ENCODE measurements around the gene EMD. TPM values are rescaled to one million over a fixed set of nuclear protein-coding genes. Genes with fewer than 3 reads are reported as not detected.

Gene EMD
- total RNA-seq (2016; rRNA removed; fragmentation: Illumina TruSeq; extraction: Trizol) (10.4 and 14.5 TPM in 2 replicates), polyA plus RNA-seq (2011; rRNA removed) (14.9 and 19.1 TPM in 2 replicates), polyA minus RNA-seq (2011; rRNA and poly(A)+ RNA removed; ENCODE audit: low replicate concordance) (13.3 and 53.4 TPM in 2 replicates), Bru-seq, nascent RNA (percentile 60 among the genes with signal in this experiment), BruChase-seq, experiment 1, labeled RNA remaining after a 6-hour chase (percentile 89 among the genes with signal in this experiment), BruChase-seq, experiment 2, labeled RNA remaining after a 2-hour chase (percentile 76 among the genes with signal in this experiment)
- total RNA-seq (2016; cell fraction: cytosol; rRNA removed; fragmentation: Illumina TruSeq; extraction: Trizol; ENCODE audit: low read depth), result 23.2 and 32.8 TPM in 2 replicates
- 8.8 and 14.4 TPM in 2 replicates for total RNA-seq (2016; cell fraction: insoluble cytoplasmic fraction; rRNA removed; fragmentation: Illumina TruSeq; extraction: Trizol)
- 27.8 and 36.0 TPM in 2 replicates for total RNA-seq (2016; cell fraction: membrane; rRNA removed; fragmentation: Illumina TruSeq; extraction: Trizol)
- 9.2 and 9.7 TPM in 2 replicates for total RNA-seq (2016; cell fraction: nucleus; rRNA removed; fragmentation: Illumina TruSeq; extraction: Trizol)
- polyA plus RNA-seq (2011; cell fraction: cytosol; rRNA removed), result 16.0 and 18.2 TPM in 2 replicates
- polyA plus RNA-seq (2011; cell fraction: nucleus; rRNA removed), result 49.8 and 50.2 TPM in 2 replicates
- polyA plus RNA-seq (2012), result 17.5 and 18.8 TPM in 2 replicates
- 74.7 and 108 TPM in 2 replicates for polyA plus RNA-seq (2016; cell fraction: cytosol; fragmentation: Illumina TruSeq; extraction: Trizol; ENCODE audit: low read depth)
- polyA plus RNA-seq (2016; cell fraction: insoluble cytoplasmic fraction; fragmentation: Illumina TruSeq; extraction: Trizol; ENCODE audit: low read depth), result 25.4 and 35.1 TPM in 2 replicates
- 69.7 and 96.5 TPM in 2 replicates for polyA plus RNA-seq (2016; cell fraction: membrane; fragmentation: Illumina TruSeq; extraction: Trizol; ENCODE audit: low read depth)
- 38.7 and 39.0 TPM in 2 replicates for polyA plus RNA-seq (2016; cell fraction: nucleus; fragmentation: Illumina TruSeq; extraction: Trizol; ENCODE audit: insufficient read depth, low read depth)
- 9.3 and 9.9 TPM in 2 replicates for polyA minus RNA-seq (2011; cell fraction: cytosol; rRNA and poly(A)+ RNA removed)
- polyA minus RNA-seq (2011; cell fraction: nucleus; rRNA and poly(A)+ RNA removed), result 6.2 and 7.2 TPM in 2 replicates
- long read RNA-seq, experiment 1, transcript EMD-202 (6 exons, 1,379 nt), result major isoform, 16 of 18 reads
- long read RNA-seq, experiment 1, partial matches to known transcripts, result 1 of 18 reads
- long read RNA-seq, experiment 1, other reads (novel, unspliced or antisense), result 0 of 18 reads
- long read RNA-seq, experiment 2, transcript EMD-202 (6 exons, 1,379 nt), result major isoform, 94 of 114 reads
- long read RNA-seq, experiment 2, partial matches to known transcripts, result 1 of 114 reads
- long read RNA-seq, experiment 2, other reads (novel, unspliced or antisense), result 12 of 114 reads

DNA sequence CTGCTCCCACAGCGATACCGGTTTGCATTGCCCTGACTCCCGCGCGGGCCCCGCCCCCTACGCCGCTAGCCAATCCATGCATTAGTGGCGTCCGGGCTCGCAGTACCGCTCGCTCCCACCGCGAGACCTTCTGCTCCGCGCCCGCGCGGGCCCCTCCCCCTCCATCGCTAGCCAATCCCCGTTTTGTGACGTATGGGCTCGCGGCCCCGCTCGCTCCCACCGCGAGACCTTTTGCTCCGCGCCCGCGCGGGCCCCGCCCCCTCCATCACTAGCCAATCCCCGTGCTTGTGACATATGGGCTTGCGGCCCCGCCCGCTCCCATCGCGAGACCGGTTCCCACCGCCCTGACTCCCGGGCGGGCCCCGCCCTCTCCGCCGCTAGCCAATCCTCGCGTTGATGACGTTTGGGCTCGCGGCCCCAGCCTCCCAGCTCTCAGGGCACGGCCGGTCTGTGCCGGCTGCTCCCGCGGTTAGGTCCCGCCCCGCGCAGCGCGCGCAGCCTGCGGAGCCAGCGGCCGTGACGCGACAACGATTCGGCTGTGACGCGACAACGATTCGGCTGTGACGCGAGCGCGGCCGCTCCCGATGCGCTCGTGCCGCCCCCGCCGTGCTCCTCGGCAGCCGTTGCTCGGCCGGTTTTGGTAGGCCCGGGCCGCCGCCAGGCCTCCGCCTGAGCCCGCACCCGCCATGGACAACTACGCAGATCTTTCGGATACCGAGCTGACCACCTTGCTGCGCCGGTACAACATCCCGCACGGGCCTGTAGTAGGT lies at the start of gene EMD:
Gene EMD, plus strand, starts transcription at position 497 of the 770 bp plus-strand sequence. Its CDS starts 190 bp downstream, at position 687.
- Histone ChIP-seq H2AFZ (ENCODE audit: low read length) (no peak within 1 kb of the TSS), H3K36me3 (replicated peaks in 1 of 2; ENCODE audit: control insufficient read depth in 1 of 2, insufficient read depth in 2 of 2, low read length in 2 of 2) (no peaks in the 10 kb centered on the region), H3K27ac (ENCODE audit: extremely low read length, insufficient read depth, low read length) (peak within 1 kb of the TSS; percentile 77), H3K9me3 (ENCODE audit: low read length) (no peaks in the 10 kb centered on the region), H3K4me2 (ENCODE audit: low read depth, low read length) (peak within 1 kb of the TSS; percentile 83), H3K79me2 (ENCODE audit: insufficient read depth, low read length) (peaks cover 8% of the 10 kb centered on the region), H3K27me3 (ENCODE audit: control insufficient read depth in 1 of 2, insufficient read depth in 2 of 2, low read length in 2 of 2) (no peaks in the 10 kb centered on the region), H3K9ac (ENCODE audit: insufficient read depth, low read depth, low read length) (peak within 1 kb of the TSS; percentile 94), H3K4me1 (ENCODE audit: insufficient read depth, low read length) (peaks cover 33% of the 10 kb centered on the region), H3K4me3 (replicated peaks in 1 of 3; ENCODE audit: insufficient read depth in 1 of 3, low read depth in 2 of 3, low read length in 3 of 3) (peak within 1 kb of the TSS; percentile 72 to 86 (median 76)), H4K20me1 (ENCODE audit: insufficient read depth, low read length) (no peaks in the 10 kb centered on the region)
- CTCF ChIA-PET (ENCODE audit: low intra/inter-chr PET ratio, low total read pairs), result no interaction called here
- no TSS peak for BruUV-seq (replicated peaks)
- in situ Hi-C loops (cut with HindIII; ENCODE audit: extremely low pct_ligation_motif_present, low pct_unique_long_range_greater_than_20kb), result no loop called here
- no CpG with 5 or more reads among the region's 103 CpGs for whole genome bisulfite sequencing (ENCODE audit: low lambda C conversion rate)
- POLR2A ChIA-PET, result interaction anchor here (1.0 to 1.3 kb wide), 5 partner anchors 8 to 163 kb away, joined by 3 to 11 read pairs (median 4); partner anchors contain the start of gene RPL10
- ATAC-seq (peak; percentile 88), DNase-seq (ENCODE audit: low spot score) (peak; percentile 93), FAIRE-seq (peak; percentile 94)
- intact Hi-C loops (cut with micrococcal nuclease; ENCODE audit: unreplicated experiment), result no loop called here
- no peak for TF ChIP-seq BORCS8-MEF2B (CRISPR knock-in tag; IDR thresholded peaks at IDR 0.05)
- peak; percentile 60; the same call in 1 of the 2 replicates for TF ChIP-seq KAT8 (CRISPR knock-in tag; IDR thresholded peaks at IDR 0.05)
- TF ChIP-seq ZNF414 (CRISPR knock-in tag; IDR thresholded peaks at IDR 0.05), result no peak
- no peak for TF ChIP-seq ELF4 (CRISPR knock-in tag; IDR thresholded peaks at IDR 0.05; ENCODE audit: borderline replicate concordance)
- no peak for TF ChIP-seq ZNF570 (CRISPR knock-in tag; IDR thresholded peaks at IDR 0.05; ENCODE audit: borderline replicate concordance)
- no peak for TF ChIP-seq THYN1 (CRISPR knock-in tag; IDR thresholded peaks at IDR 0.05; ENCODE audit: borderline replicate concordance, low read depth)
- no peak for TF ChIP-seq ZNF691 (CRISPR knock-in tag; IDR thresholded peaks at IDR 0.05; ENCODE audit: borderline replicate concordance, low read depth)
- peak; percentile 52 for TF ChIP-seq RBFOX2 (IDR thresholded peaks at IDR 0.05; ENCODE audit: low read depth, low read length)
- TF ChIP-seq ZFY (CRISPR knock-in tag; IDR thresholded peaks at IDR 0.05), result peak; percentile 81
- TF ChIP-seq MTF2 (CRISPR knock-in tag; IDR thresholded peaks at IDR 0.05; ENCODE audit: borderline replicate concordance), result no peak
- no peak for TF ChIP-seq CEBPB (IDR thresholded peaks at IDR 0.05; ENCODE audit: borderline replicate concordance, low read depth, low read length)
- no peak for TF ChIP-seq ZNF879 (CRISPR knock-in tag; IDR thresholded peaks at IDR 0.05)
- TF ChIP-seq ELF3 (CRISPR knock-in tag; IDR thresholded peaks at IDR 0.05), result no peak
- TF ChIP-seq ZNF709 (CRISPR knock-in tag; IDR thresholded peaks at IDR 0.05), result 0 out of 2 replicates have a peak, but pooled peaks have one; percentile 26
- TF ChIP-seq SKI (IDR thresholded peaks at IDR 0.05; ENCODE audit: partially characterized antibody), result no peak
- no peak for TF ChIP-seq LBX2 (CRISPR knock-in tag; IDR thresholded peaks at IDR 0.05; ENCODE audit: borderline replicate concordance)
- no peak for TF ChIP-seq BHLHE40 (IDR thresholded peaks at IDR 0.05; ENCODE audit: low read length)
